Mesendoderm (in vitro differentiated cells): Measurements from ENCODE around the gene NOD1.
"Not testable (repeated sequence)": the region's sequence is repeated elsewhere in the genome, so short reads cannot be mapped to it uniquely, and the experiment has no call there.

ENCODE experiments used
- DNase-seq: peaks from one replicate; pipeline ENCODE4 v3.0.0; 2013
- H2AK5ac ChIP-seq: 2 replicates; pipeline ENCODE4 v1.6.1; 2013; ENCODE audit warnings: low read length, inconsistent platforms
- H2BK120ac ChIP-seq: 2 replicates; pipeline ENCODE4 v1.6.1; 2013; ENCODE audit warnings: low read depth, mild to moderate bottlenecking, low read length, moderate library complexity, mixed read lengths
- H2BK15ac ChIP-seq: replicated peaks from 2 replicates; pipeline ENCODE4 v1.6.1; 2013; ENCODE audit warnings: low read depth, mild to moderate bottlenecking, moderate library complexity
- H2BK5ac ChIP-seq: 2 replicates; pipeline ENCODE4 v1.6.1; 2013; ENCODE audit warnings: low read length, inconsistent platforms
- H3K18ac ChIP-seq: 2 replicates; pipeline ENCODE4 v1.6.1; 2013; ENCODE audit warnings: mild to moderate bottlenecking, low read length, mixed read lengths
- H3K23ac ChIP-seq: one replicate; pipeline ENCODE4 v1.6.1; 2013; ENCODE audit warnings: low read length
- H3K27ac ChIP-seq: 2 replicates; pipeline ENCODE4 v1.5.1; 2013; ENCODE audit warnings: low read depth, mild to moderate bottlenecking, inconsistent platforms, low read length, moderate library complexity
- H3K27me3 ChIP-seq: 2 replicates; pipeline ENCODE4 v1.6.1; 2013; ENCODE audit warnings: low read length, control low read depth, mild to moderate bottlenecking, inconsistent platforms; ENCODE audit not compliant: insufficient read depth, poor library complexity
- H3K36me3 ChIP-seq: 2 replicates; pipeline ENCODE4 v1.6.1; 2013; ENCODE audit warnings: low read length, inconsistent platforms; ENCODE audit not compliant: control insufficient read depth, insufficient read depth
- H3K4ac ChIP-seq: one replicate; pipeline ENCODE4 v1.6.1; 2013; ENCODE audit warnings: low read depth, mild to moderate bottlenecking, low read length, moderate library complexity
- H3K4me1 ChIP-seq: 2 replicates; pipeline ENCODE4 v1.6.1; 2013; ENCODE audit warnings: low read depth, low read length, inconsistent platforms; ENCODE audit not compliant: control insufficient read depth
- H3K4me2 ChIP-seq: 2 replicates; pipeline ENCODE4 v1.6.1; 2013; ENCODE audit warnings: low read length
- H3K4me3 ChIP-seq: 2 replicates; pipeline ENCODE4 v1.5.1; 2013; ENCODE audit warnings: mild to moderate bottlenecking, low read length
- H3K56ac ChIP-seq: one replicate; pipeline ENCODE4 v1.6.1; 2013; ENCODE audit warnings: low read length
- H3K79me1 ChIP-seq: 2 replicates; pipeline ENCODE4 v1.6.1; 2013; ENCODE audit warnings: low read length, inconsistent platforms
- H3K79me2 ChIP-seq: 2 replicates; pipeline ENCODE4 v1.6.1; 2013; ENCODE audit warnings: mild to moderate bottlenecking, low read length; ENCODE audit not compliant: control insufficient read depth, insufficient read depth
- H3K9ac ChIP-seq: 2 replicates; pipeline ENCODE4 v1.6.1; 2013; ENCODE audit warnings: low read length, inconsistent platforms
- H4K5ac ChIP-seq: one replicate; pipeline ENCODE4 v1.6.1; 2013; ENCODE audit warnings: low read length
- H4K8ac ChIP-seq: one replicate; pipeline ENCODE4 v1.6.1; 2013; ENCODE audit warnings: low read depth, mild to moderate bottlenecking, control low read depth, low read length, moderate library complexity
- WGBS: extraction: QIAGEN DNeasy Blood & Tissue Kit; methylation state at CpG from one replicate; pipeline ENCODE4 v1.1.7; 2013; ENCODE audit warnings: low lambda C conversion rate, missing lambda C conversion rate; ENCODE audit not compliant: insufficient coverage; ENCODE audit errors: extremely low coverage; 5-methylcytosine and 5-hydroxymethylcytosine counted together

NOD1 gene

GRCh38 chr7:30391806-30392205 lies 86.8 kb downstream of the NOD1 start:
- no peak for DNase-seq
- H2BK15ac ChIP-seq = no peak overlapping the region
- no peaks in the 10 kb centered on the region for H3K27me3 ChIP-seq

DNA sequence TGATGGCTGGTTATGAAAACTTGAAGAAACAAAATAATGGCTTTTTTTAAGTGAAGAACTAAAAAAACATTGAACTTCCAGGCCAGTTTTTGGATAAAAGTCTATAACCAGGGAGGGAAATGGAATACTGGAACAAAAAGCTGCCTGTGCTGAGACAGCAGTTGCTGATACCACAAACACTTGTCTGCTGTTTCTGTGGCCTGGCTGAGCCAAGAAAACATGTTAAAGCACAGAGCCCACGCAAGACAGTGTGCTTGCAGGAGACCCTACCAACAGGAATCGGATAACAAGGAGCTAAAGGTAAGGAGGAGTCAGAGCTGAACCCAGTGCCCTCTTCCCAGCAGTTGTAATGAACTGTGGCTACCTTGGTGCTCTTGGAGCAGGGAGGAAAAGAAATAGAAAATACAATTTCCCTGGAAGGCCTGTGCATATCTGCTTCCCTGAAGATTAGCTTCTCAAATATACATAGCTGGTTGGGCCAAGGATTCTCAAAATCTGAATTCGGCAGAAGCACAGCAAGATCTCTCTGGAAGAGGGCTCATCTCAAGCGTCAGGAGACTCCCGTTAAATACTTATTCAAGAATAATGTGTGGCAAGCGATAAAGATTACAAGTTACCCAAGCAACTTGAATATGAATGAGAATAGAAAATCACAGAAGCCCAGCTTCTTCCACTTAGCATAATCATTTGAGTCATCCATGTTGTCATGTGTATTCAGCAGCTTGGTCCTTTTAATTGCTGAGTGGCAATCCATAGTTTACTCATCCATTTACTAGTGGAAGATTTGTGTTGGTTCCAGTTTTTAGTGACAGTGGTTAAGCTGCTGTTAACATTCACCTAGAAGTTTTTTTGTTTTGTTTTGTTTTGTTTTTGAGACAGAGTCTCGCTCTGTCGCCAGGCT lies 87.6 kb downstream of the NOD1 start:
- H2BK120ac ChIP-seq = no peak overlapping the region
- H2BK5ac ChIP-seq = no peak overlapping the region
- H2BK15ac ChIP-seq = no peak overlapping the region
- H3K4me2 ChIP-seq = no peak overlapping the region
- H3K9ac ChIP-seq = no peak overlapping the region
- H3K56ac ChIP-seq = no peak overlapping the region
- no peak overlapping the region for H2AK5ac ChIP-seq
- H3K18ac ChIP-seq = no peak overlapping the region
- peak; percentile 16 for DNase-seq
- no peaks in the 10 kb centered on the region for H3K36me3 ChIP-seq
- H4K5ac ChIP-seq = no peak overlapping the region
- no peak overlapping the region for H4K8ac ChIP-seq
- H3K23ac ChIP-seq = no peak overlapping the region
- no peaks in the 10 kb centered on the region for H3K27me3 ChIP-seq
- no peak overlapping the region for H3K4me3 ChIP-seq
- H3K4ac ChIP-seq = no peak overlapping the region
- H3K79me1 ChIP-seq = no peaks in the 10 kb centered on the region
- no peaks in the 10 kb centered on the region for H3K79me2 ChIP-seq
- WGBS = no CpG with 5 or more reads among the region's 8 CpGs
- peaks cover 1% of the 10 kb centered on the region for H3K4me1 ChIP-seq
- H3K27ac ChIP-seq = no peak overlapping the region

More at GRCh38 chr7:30391806-30392205, 86.8 kb downstream of the NOD1 start:
- H3K4me1 ChIP-seq = peaks cover 1% of the 10 kb centered on the region
- no peak overlapping the region for H3K23ac ChIP-seq
- H2BK120ac ChIP-seq = no peak overlapping the region
- no peak overlapping the region for H3K27ac ChIP-seq
- H3K9ac ChIP-seq = no peak overlapping the region
- no peak overlapping the region for H3K4ac ChIP-seq
- no peak overlapping the region for H3K4me2 ChIP-seq
- WGBS = no CpG with 5 or more reads among the region's 6 CpGs
- no peak overlapping the region for H3K56ac ChIP-seq
- H3K18ac ChIP-seq = no peak overlapping the region
- H2AK5ac ChIP-seq = no peak overlapping the region
- H4K8ac ChIP-seq = no peak overlapping the region
- H3K36me3 ChIP-seq = no peaks in the 10 kb centered on the region
- H3K79me2 ChIP-seq = no peaks in the 10 kb centered on the region
- H2BK5ac ChIP-seq = no peak overlapping the region
- no peaks in the 10 kb centered on the region for H3K79me1 ChIP-seq
- H3K4me3 ChIP-seq = no peak overlapping the region
- H4K5ac ChIP-seq = no peak overlapping the region

DNA sequence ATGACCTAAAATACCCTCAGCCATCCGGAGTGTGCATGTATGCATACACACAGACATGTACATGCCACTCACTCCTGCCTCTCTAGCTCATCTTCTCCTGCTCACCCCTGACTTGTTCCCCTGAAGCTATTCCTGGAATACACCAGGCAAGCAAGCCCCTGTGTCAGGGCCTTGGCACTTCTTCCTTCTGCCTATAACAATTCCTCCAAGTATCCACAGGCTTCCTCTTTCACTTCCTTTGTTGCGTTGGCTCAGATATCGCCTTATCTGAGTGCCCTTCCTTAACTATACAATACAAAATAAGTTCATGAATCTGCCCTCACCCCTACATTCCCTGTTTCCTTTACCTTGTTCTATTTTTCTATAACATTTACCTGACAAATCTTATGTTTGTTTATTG lies 88.8 kb downstream of the NOD1 start:
- Histone ChIP-seq H4K5ac (no peak overlapping the region), H3K4me3 (no peak overlapping the region), H4K8ac (no peak overlapping the region), H3K9ac (no peak overlapping the region), H3K4ac (no peak overlapping the region), H2BK120ac (no peak overlapping the region), H3K18ac (no peak overlapping the region), H3K79me2 (no peaks in the 10 kb centered on the region), H3K27me3 (no peaks in the 10 kb centered on the region), H3K4me2 (no peak overlapping the region), H3K56ac (no peak overlapping the region), H3K4me1 (peaks cover 1% of the 10 kb centered on the region), H2BK15ac (no peak overlapping the region), H3K79me1 (no peaks in the 10 kb centered on the region), H3K27ac (no peak overlapping the region), H3K23ac (no peak overlapping the region), H2BK5ac (no peak overlapping the region), H2AK5ac (no peak overlapping the region), H3K36me3 (no peaks in the 10 kb centered on the region)
- peak; percentile 4 for DNase-seq
- no CpG with 5 or more reads among the region's 3 CpGs for WGBS

- Histone ChIP-seq H4K8ac (no peak overlapping the region), H3K23ac (no peak overlapping the region), H2AK5ac (no peak overlapping the region), H3K56ac (no peak overlapping the region), H4K5ac (no peak overlapping the region), H3K27me3 (no peaks in the 10 kb centered on the region), H2BK15ac (no peak overlapping the region), H3K4me2 (no peak overlapping the region), H3K4me1 (no peaks in the 10 kb centered on the region), H3K4me3 (no peak overlapping the region), H3K4ac (no peak overlapping the region), H2BK5ac (no peak overlapping the region), H3K27ac (no peak overlapping the region), H3K9ac (no peak overlapping the region), H3K18ac (no peak overlapping the region), H2BK120ac (no peak overlapping the region), H3K79me2 (no peaks in the 10 kb centered on the region), H3K36me3 (no peaks in the 10 kb centered on the region), H3K79me1 (no peaks in the 10 kb centered on the region)
- WGBS = no CpG with 5 or more reads among the region's 1 CpG
- DNase-seq = no peak
These were observed 96.0 kb downstream of the NOD1 start for GRCh38 chr7:30382607-30383006.

GRCh38 chr7:30380824-30381223 lies 97.8 kb downstream of the NOD1 start:
- H3K4me2 ChIP-seq, DNase-seq, H4K5ac ChIP-seq, H3K79me1 ChIP-seq, H3K4ac ChIP-seq, H3K27me3 ChIP-seq, H3K36me3 ChIP-seq, H2AK5ac ChIP-seq, H3K23ac ChIP-seq, H2BK5ac ChIP-seq, H3K56ac ChIP-seq, H3K4me3 ChIP-seq, H3K9ac ChIP-seq, H3K27ac ChIP-seq, H3K18ac ChIP-seq, H3K4me1 ChIP-seq, H2BK120ac ChIP-seq, H3K79me2 ChIP-seq, H4K8ac ChIP-seq, H2BK15ac ChIP-seq: not testable (repeated sequence)
- no CpG with 5 or more reads among the region's 4 CpGs for WGBS

DNA sequence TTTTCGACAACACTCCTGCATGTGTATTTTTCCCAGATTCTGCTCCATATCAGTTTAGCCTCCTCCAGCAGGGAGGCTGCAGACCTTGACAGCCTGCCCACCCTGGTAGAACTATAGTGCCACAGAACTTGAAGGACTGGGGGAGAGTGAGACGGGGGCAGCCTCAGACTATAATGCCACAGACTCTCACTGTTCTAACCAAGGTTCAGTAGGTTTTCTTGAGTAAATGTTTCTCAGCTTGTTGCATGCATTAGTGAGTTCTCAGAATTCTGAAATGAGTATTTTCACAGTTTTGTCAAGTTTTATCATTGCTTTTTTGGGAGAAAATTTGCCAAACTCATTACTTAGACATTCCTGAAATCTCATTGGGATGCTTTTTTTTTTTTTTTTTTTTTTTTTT lies 98.3 kb downstream of the NOD1 start:
- Histone ChIP-seq H2BK120ac (no peak overlapping the region), H3K79me1 (no peaks in the 10 kb centered on the region), H3K36me3 (no peaks in the 10 kb centered on the region), H4K8ac (no peak overlapping the region), H2BK15ac (no peak overlapping the region), H3K27ac (no peak overlapping the region), H2AK5ac (no peak overlapping the region), H3K9ac (no peak overlapping the region), H3K79me2 (no peaks in the 10 kb centered on the region), H4K5ac (no peak overlapping the region), H3K4ac (no peak overlapping the region), H3K4me3 (no peak overlapping the region), H3K4me2 (no peak overlapping the region), H3K27me3 (no peaks in the 10 kb centered on the region), H3K56ac (no peak overlapping the region), H3K4me1 (no peaks in the 10 kb centered on the region), H3K23ac (no peak overlapping the region), H2BK5ac (no peak overlapping the region), H3K18ac (no peak overlapping the region)
- WGBS = no CpG with 5 or more reads among the region's 2 CpGs
- no peak for DNase-seq
